ENCODE data around the gene GFI1.

Gene GFI1

DNA sequence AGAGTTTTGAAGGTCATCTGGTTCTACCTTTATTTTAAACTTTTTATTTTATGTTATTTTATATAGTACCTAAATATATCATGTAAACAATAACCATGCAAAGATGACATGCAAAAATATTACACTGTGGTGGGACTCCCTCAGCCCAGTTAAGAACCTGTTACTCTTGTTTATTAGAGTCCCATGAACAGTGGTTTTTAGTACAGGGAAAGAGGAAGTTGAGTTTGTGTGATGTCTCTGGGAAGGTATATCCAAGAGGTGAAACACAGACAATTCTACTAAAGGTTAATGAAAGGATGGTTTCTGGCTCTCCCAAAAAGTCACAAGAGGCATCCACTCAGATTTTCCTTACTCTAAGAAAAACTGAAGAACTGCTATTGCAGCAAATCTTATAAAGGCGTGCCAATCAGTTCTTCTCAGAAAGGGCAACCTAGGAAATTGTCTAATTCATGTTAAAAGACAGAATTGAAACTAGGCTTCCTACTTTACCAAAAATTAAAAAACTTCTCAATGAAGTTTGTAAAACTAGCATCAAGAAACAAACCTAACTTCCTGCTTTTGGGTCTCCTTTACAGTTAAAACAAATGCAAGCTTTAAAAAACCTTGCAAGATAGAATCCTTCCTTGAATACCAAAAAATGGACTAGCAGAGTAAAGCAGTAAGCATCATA, 19.9 kb downstream of the GFI1 start:
- Histone ChIP-seq H3K9me3 (ENCODE audit: control insufficient read depth, low read length) (no peaks in the 10 kb centered on the region), H3K27me3 (ENCODE audit: control insufficient read depth, insufficient read depth, low read length, poor library complexity, severe bottlenecking) (no peaks in the 10 kb centered on the region), H3K4me1 (ENCODE audit: control insufficient read depth, insufficient read depth, low read length) (no peaks in the 10 kb centered on the region), H3K27ac (ENCODE audit: insufficient read depth, low read depth, low read length, poor library complexity, severe bottlenecking) (no peak overlapping the region), H3K4me3 (ENCODE audit: insufficient read depth, low read depth, low read length) (no peak overlapping the region), H3K36me3 (ENCODE audit: control insufficient read depth, insufficient read depth, low read length) (no peaks in the 10 kb centered on the region)
- WGBS, 2 experiments, result 92 to 95% methylated on average over 1 of the region's 1 CpG

- Histone ChIP-seq H3K27me3 (ENCODE audit: control insufficient read depth, insufficient read depth, low read length, poor library complexity, severe bottlenecking) (no peaks in the 10 kb centered on the region), H3K9me3 (ENCODE audit: control insufficient read depth, low read length) (no peaks in the 10 kb centered on the region), H3K27ac (ENCODE audit: insufficient read depth, low read depth, low read length, poor library complexity, severe bottlenecking) (no peak overlapping the region), H3K36me3 (ENCODE audit: control insufficient read depth, insufficient read depth, low read length) (no peaks in the 10 kb centered on the region), H3K4me3 (ENCODE audit: insufficient read depth, low read depth, low read length) (no peak overlapping the region), H3K4me1 (ENCODE audit: control insufficient read depth, insufficient read depth, low read length) (no peaks in the 10 kb centered on the region)
- 80 to 93% methylated on average over 1 of the region's 1 CpG for WGBS, 2 experiments
Observed at GRCh38 chr1:92465256-92465647, 21.5 kb downstream of the GFI1 start.

DNA sequence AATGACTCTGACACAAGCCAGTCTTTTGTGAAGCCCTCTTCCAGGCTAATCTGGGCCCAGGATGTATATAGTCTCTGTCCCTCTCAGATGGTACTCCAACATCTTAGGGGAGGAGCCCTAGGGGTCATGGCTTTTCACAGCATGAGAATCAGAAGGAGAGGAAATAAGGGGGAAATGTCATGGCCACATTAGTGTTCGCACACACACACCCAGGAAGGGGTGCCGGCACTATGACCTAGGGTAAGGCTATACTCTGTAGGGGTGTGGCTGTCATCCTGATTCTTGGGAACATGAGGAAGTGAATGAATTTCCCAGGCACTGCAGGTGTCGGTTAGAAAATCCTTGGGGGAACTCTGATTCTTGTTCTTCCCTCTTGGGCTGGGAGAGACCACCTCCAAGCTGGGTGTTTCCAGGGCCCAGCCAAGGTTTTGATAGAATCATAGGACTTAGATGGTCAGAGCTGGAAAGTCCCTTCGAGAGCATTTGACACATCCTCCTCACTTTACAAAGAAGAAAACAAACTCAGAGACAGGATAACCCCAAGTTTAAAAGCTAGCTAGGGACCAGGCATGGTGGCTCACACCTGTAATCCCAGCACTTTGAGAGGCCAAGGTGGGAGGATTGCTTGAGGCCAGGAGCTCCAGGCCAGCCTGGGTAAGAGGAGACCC, 22.0 kb downstream of the GFI1 start:
- no peak overlapping the region for H3K4me3 ChIP-seq (ENCODE audit: insufficient read depth, low read depth, low read length)
- WGBS, 2 experiments, result 89 to 94% methylated on average over 4 of the region's 4 CpGs
- H3K27me3 ChIP-seq (ENCODE audit: control insufficient read depth, insufficient read depth, low read length, poor library complexity, severe bottlenecking), result no peaks in the 10 kb centered on the region

DNA sequence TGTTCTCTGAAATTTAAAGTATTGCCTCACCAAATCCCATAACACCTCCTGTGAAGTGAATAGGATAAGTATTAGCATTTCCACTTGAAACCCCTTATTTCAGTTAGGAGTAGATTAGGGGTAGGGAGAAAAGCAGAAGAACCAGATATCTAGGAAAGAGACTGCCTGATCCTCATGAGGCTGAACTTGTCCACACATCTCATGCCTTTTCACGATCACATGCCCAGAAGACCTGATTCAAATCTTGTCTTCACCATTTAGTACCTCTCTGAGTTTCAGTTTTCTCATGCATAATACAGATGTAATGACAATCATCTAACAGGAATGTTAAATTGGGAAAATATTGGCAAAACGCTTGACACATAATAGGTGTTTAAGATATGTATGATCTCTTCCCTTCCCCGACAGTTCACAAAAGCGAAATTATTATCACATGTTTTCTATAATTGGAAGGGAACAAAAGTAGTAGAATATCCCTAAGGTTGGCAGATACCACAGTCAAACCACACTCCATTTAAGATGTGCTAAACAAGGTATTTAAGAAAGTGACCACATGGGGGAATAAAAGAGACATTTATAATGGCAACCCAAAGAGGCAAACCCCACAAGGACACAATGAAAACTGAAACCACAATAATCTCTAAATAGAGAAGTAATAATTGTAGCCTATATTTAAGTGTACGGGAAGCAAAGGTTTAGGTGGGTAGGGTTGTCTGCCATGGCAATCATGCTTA, 25.2 kb downstream of the GFI1 start:
- Histone ChIP-seq H3K27me3 (ENCODE audit: control insufficient read depth, insufficient read depth, low read length, poor library complexity, severe bottlenecking) (no peaks in the 10 kb centered on the region), H3K27ac (ENCODE audit: insufficient read depth, low read depth, low read length, poor library complexity, severe bottlenecking) (no peak overlapping the region), H3K4me3 (ENCODE audit: insufficient read depth, low read depth, low read length) (no peak overlapping the region), H3K9me3 (ENCODE audit: control insufficient read depth, low read length) (no peaks in the 10 kb centered on the region), H3K36me3 (ENCODE audit: control insufficient read depth, insufficient read depth, low read length) (no peaks in the 10 kb centered on the region), H3K4me1 (ENCODE audit: control insufficient read depth, insufficient read depth, low read length) (no peaks in the 10 kb centered on the region)
- WGBS, 2 experiments, result 94 to 96% methylated on average over 3 to 4 of the region's 5 CpGs

More for the DNA sequence above, 22.0 kb downstream of the GFI1 start:
- Histone ChIP-seq H3K27ac (ENCODE audit: insufficient read depth, low read depth, low read length, poor library complexity, severe bottlenecking) (no peak overlapping the region), H3K9me3 (ENCODE audit: control insufficient read depth, low read length) (no peaks in the 10 kb centered on the region), H3K36me3 (ENCODE audit: control insufficient read depth, insufficient read depth, low read length) (no peaks in the 10 kb centered on the region), H3K4me1 (ENCODE audit: control insufficient read depth, insufficient read depth, low read length) (no peaks in the 10 kb centered on the region)

- H3K4me1 ChIP-seq (ENCODE audit: control insufficient read depth, insufficient read depth, low read length), result no peaks in the 10 kb centered on the region
- no peak overlapping the region for H3K27ac ChIP-seq (ENCODE audit: insufficient read depth, low read depth, low read length, poor library complexity, severe bottlenecking)
- no peak overlapping the region for H3K4me3 ChIP-seq (ENCODE audit: insufficient read depth, low read depth, low read length)
- H3K27me3 ChIP-seq (ENCODE audit: control insufficient read depth, insufficient read depth, low read length, poor library complexity, severe bottlenecking), result no peaks in the 10 kb centered on the region
- H3K36me3 ChIP-seq (ENCODE audit: control insufficient read depth, insufficient read depth, low read length), result no peaks in the 10 kb centered on the region
- 86 to 93% methylated on average over 4 of the region's 4 CpGs for WGBS, 2 experiments
- H3K9me3 ChIP-seq (ENCODE audit: control insufficient read depth, low read length), result no peaks in the 10 kb centered on the region
Observed at GRCh38 chr1:92459871-92460320, 26.8 kb downstream of the GFI1 start.

DNA sequence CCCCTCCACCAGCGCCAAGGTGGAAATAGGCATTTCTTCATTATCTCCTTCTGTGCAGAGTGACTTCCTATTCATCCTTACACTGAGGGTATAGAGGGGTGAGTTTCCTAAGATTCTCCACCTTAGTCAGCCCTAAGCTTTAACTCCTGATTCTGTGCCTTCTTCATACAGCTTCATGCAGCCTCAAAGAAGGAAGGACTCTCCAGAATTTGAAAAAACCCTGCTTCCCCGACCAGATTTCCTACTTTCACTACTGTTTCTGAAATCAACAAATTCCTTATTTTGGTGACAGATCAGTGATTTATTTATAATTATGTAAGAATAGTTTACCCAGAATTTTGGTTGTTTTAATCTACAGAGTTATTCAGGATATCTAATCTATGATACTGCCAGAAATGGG, 28.6 kb downstream of the GFI1 start:
- WGBS, 2 experiments, result 89 to 100% methylated on average over 2 of the region's 2 CpGs
- no peaks in the 10 kb centered on the region for H3K4me1 ChIP-seq (ENCODE audit: control insufficient read depth, insufficient read depth, low read length)
- no peak overlapping the region for H3K27ac ChIP-seq (ENCODE audit: insufficient read depth, low read depth, low read length, poor library complexity, severe bottlenecking)
- H3K36me3 ChIP-seq (ENCODE audit: control insufficient read depth, insufficient read depth, low read length), result no peaks in the 10 kb centered on the region
- H3K9me3 ChIP-seq (ENCODE audit: control insufficient read depth, low read length), result no peaks in the 10 kb centered on the region
- no peak overlapping the region for H3K4me3 ChIP-seq (ENCODE audit: insufficient read depth, low read depth, low read length)
- no peaks in the 10 kb centered on the region for H3K27me3 ChIP-seq (ENCODE audit: control insufficient read depth, insufficient read depth, low read length, poor library complexity, severe bottlenecking)

DNA sequence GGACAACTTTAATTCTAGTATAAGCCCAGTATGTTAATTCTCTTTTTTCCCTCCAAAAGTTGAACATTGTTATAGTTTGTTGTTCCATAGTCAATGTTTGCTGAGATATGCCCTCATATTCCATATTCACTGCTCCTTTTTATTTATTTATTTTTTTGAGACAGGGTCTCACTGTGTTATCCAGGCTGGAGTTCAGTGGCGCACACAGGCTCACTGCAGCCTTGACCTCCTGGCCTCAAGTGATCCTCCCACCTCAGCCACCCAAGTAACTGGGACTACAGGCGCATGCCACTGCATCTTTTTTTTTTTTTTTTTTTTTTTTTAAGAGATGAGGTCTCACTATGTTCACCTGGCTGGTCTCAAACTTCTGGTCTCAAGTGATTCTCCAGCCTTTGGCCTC, 38.7 kb downstream of the GFI1 start:
- H3K27me3 ChIP-seq (ENCODE audit: control insufficient read depth, insufficient read depth, low read length, poor library complexity, severe bottlenecking), result no peaks in the 10 kb centered on the region
- H3K4me1 ChIP-seq (ENCODE audit: control insufficient read depth, insufficient read depth, low read length), result peaks cover 8% of the 10 kb centered on the region
- no peaks in the 10 kb centered on the region for H3K36me3 ChIP-seq (ENCODE audit: control insufficient read depth, insufficient read depth, low read length)
- H3K9me3 ChIP-seq (ENCODE audit: control insufficient read depth, low read length), result no peaks in the 10 kb centered on the region
- H3K27ac ChIP-seq (ENCODE audit: insufficient read depth, low read depth, low read length, poor library complexity, severe bottlenecking), result no peak overlapping the region
- H3K4me3 ChIP-seq (ENCODE audit: insufficient read depth, low read depth, low read length), result no peak overlapping the region
- 94 to 100% methylated on average over 2 of the region's 2 CpGs for WGBS, 2 experiments

- no peak overlapping the region for H3K27ac ChIP-seq (ENCODE audit: insufficient read depth, low read depth, low read length, poor library complexity, severe bottlenecking)
- H3K4me3 ChIP-seq (ENCODE audit: insufficient read depth, low read depth, low read length), result no peak overlapping the region
- 68 to 70% methylated on average over 2 to 3 of the region's 3 CpGs for WGBS, 2 experiments
- no peaks in the 10 kb centered on the region for H3K9me3 ChIP-seq (ENCODE audit: control insufficient read depth, low read length)
- H3K36me3 ChIP-seq (ENCODE audit: control insufficient read depth, insufficient read depth, low read length), result no peaks in the 10 kb centered on the region
- no peaks in the 10 kb centered on the region for H3K27me3 ChIP-seq (ENCODE audit: control insufficient read depth, insufficient read depth, low read length, poor library complexity, severe bottlenecking)
- H3K4me1 ChIP-seq (ENCODE audit: control insufficient read depth, insufficient read depth, low read length), result peaks cover 8% of the 10 kb centered on the region
Observed at GRCh38 chr1:92447033-92447681, 39.6 kb downstream of the GFI1 start.

GRCh38 chr1:92446546-92446945, 40.2 kb downstream of the GFI1 start:
- 90 to 93% methylated on average over 2 of the region's 2 CpGs for WGBS, 2 experiments

DNA sequence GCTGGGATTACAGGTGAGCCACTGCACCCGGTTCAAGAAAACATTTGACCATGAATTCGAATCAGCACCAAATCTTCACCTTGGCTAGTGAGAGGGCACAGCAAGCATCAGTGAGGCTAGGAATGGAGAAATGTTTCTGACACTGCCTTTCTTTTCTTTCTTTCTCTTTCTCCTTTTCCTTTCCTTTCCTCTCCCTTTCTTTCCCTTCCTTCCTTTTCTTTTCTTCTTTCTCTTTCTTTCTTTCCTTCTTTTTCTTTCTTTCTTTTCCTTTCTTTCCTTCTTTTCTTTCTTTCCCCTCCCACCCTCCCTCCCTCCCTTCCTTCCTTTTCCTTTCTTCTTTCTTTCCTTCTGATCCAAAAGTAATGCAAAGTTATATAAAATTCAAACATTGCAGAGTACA, 40.9 kb downstream of the GFI1 start:
- H3K27ac ChIP-seq (ENCODE audit: insufficient read depth, low read depth, low read length, poor library complexity, severe bottlenecking), result no peak overlapping the region
- WGBS, 2 experiments, result 90 to 97% methylated on average over 2 of the region's 2 CpGs
- no peaks in the 10 kb centered on the region for H3K9me3 ChIP-seq (ENCODE audit: control insufficient read depth, low read length)
- no peaks in the 10 kb centered on the region for H3K27me3 ChIP-seq (ENCODE audit: control insufficient read depth, insufficient read depth, low read length, poor library complexity, severe bottlenecking)
- H3K4me1 ChIP-seq (ENCODE audit: control insufficient read depth, insufficient read depth, low read length), result peaks cover 12% of the 10 kb centered on the region
- no peak overlapping the region for H3K4me3 ChIP-seq (ENCODE audit: insufficient read depth, low read depth, low read length)
- H3K36me3 ChIP-seq (ENCODE audit: control insufficient read depth, insufficient read depth, low read length), result no peaks in the 10 kb centered on the region

More at GRCh38 chr1:92446546-92446945, 40.2 kb downstream of the GFI1 start:
- no peaks in the 10 kb centered on the region for H3K9me3 ChIP-seq (ENCODE audit: control insufficient read depth, low read length)
- no peaks in the 10 kb centered on the region for H3K27me3 ChIP-seq (ENCODE audit: control insufficient read depth, insufficient read depth, low read length, poor library complexity, severe bottlenecking)
- peaks cover 12% of the 10 kb centered on the region for H3K4me1 ChIP-seq (ENCODE audit: control insufficient read depth, insufficient read depth, low read length)
- no peak overlapping the region for H3K27ac ChIP-seq (ENCODE audit: insufficient read depth, low read depth, low read length, poor library complexity, severe bottlenecking)
- H3K4me3 ChIP-seq (ENCODE audit: insufficient read depth, low read depth, low read length), result no peak overlapping the region
- no peaks in the 10 kb centered on the region for H3K36me3 ChIP-seq (ENCODE audit: control insufficient read depth, insufficient read depth, low read length)
